NCI-H774 (cell line): ENCODE data around the gene ZBTB16.

Experiments
- DNase-seq: peaks from one replicate; lab custom pipeline; 2025; lab: John Stamatoyannopoulos, UW

ZBTB16 gene, protein sequence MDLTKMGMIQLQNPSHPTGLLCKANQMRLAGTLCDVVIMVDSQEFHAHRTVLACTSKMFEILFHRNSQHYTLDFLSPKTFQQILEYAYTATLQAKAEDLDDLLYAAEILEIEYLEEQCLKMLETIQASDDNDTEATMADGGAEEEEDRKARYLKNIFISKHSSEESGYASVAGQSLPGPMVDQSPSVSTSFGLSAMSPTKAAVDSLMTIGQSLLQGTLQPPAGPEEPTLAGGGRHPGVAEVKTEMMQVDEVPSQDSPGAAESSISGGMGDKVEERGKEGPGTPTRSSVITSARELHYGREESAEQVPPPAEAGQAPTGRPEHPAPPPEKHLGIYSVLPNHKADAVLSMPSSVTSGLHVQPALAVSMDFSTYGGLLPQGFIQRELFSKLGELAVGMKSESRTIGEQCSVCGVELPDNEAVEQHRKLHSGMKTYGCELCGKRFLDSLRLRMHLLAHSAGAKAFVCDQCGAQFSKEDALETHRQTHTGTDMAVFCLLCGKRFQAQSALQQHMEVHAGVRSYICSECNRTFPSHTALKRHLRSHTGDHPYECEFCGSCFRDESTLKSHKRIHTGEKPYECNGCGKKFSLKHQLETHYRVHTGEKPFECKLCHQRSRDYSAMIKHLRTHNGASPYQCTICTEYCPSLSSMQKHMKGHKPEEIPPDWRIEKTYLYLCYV

DNA sequence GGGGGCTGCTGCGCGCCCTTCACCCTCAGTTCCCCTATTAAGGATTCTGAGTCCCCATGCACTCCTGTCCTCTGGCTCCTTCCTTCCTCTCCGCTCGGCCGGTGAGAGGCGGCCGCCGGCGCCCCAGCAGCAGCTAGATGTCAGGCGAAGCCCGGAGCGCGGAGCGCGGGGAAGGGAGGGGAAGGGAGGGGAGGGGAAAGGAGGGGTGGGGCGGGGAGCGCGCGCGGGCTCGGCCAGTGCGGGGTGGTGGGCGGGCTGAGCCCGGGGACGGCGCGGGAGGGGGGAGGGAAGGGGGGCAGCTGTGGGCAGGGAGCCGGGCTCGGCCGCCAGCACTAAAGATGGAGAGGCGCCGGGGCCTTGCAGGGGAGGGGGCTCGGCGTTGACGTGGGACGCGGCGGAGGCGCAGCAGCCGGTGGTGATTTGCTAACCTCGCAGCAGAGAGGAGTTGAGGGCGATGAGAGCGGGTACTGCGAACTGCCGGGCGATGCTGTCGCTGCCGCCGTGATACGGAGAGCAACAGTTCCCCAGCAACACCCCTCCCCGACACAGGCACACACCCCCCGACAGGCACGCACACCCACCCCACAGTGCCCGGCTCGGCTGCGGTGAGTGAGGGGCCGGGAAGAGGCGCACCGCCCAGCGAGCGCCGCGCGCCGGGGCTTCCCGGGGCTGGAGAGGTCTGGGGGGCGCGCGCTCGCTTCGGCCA, at the start of gene ZBTB16:
Gene ZBTB16 (plus strand): TSS at position 434 of the 706 bp plus-strand sequence. CDS start 3,590 bp downstream, outside the sequence.
- DNase-seq = peak; percentile 74

DNA sequence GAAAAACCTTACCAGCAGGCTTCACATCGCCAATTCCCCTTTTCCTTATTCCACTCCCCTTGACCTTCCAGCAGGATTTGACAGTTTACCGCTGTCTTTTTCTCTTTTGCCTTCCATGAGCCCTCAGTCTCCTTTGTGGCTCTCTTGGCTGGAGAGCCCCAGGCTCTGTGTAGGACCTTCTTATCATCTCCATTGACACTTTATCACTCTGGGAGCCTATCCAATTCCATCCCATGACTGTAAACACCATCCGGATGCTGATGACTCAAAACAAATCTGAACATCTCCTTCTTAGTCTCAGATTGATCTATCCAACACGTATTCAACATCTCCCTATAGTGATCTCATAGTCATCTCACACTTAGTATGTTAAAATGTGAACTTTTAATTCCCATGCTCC, 48.6 kb upstream of the ZBTB16 start:
- no peak for DNase-seq

DNA sequence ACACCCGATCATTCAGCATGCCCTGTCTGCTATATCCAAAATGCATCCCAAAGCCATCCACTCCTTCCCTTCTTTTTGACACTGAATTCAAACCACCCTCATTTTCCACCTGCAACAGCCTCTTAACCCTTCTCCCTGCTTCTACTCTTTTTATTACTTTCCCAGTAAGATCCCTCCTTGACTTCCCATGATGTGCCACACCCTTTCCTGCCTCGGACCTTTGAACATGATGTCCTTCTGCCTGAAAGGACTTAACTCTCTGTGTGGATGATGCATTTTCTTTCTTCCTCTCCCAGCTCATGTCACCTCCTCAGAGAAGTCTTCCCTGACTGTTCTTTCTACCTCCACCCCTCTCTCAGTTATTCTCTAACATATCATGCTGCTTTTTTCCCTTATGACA, 48.1 kb upstream of the ZBTB16 start:
- no peak for DNase-seq

DNA sequence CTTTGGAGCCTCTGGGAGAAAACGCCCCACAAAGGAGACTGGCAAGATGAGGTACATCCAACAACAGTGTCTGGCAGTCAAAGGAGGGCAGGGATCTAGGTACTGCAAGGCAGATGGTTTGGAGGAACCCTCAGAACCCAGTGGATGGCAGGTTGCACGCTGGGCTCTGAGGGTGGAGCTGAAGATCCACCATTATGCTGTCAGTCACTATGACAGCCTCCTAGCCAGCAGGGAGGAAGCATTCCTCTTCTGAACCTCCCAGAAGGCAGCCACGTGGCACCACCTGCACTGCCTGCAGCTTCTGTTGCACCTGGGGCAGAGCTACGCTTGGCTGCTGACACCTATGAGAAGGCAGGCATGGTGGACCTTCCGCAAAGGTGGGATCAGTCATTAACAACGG, 44.4 kb upstream of the ZBTB16 start:
- DNase-seq = no peak

DNA sequence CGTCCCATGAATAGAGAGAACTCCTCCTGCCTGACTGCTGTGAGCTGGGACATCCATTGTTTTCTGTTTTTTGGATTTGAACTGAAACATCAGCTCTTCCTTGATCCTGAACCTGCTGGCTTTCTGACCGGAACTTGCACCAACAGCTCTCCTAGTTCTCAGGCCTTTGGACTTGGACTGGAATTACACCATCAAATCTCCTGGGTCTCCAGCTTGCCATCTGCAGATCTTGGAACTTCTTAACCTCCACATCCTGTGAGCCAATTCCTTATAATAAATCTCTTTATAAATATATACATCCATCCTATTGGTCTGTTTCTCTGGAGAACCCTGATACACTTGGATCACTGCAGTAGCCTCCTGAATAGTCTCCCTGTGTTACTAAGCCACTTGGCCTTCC, 42.5 kb upstream of the ZBTB16 start:
- no peak for DNase-seq

DNA sequence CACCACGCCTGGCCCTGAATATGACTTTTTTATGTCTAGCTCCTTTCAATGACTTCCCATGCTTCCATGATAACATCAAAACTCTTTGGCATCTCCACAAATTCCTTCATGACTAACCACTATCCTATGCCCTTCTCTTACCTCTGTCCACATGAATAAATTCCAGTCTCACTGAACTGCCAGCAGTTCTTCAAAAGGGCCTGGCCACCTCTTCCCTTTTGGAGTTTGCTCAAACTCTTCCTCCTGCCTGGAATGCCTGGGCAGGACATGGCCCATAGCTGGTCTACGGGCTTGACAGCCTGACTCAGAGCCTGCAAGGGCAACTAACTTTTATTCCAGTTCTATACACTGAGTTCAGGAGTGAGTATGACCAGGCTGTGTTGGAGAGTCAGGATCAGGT, 41.8 kb upstream of the ZBTB16 start:
- no peak for DNase-seq

DNA sequence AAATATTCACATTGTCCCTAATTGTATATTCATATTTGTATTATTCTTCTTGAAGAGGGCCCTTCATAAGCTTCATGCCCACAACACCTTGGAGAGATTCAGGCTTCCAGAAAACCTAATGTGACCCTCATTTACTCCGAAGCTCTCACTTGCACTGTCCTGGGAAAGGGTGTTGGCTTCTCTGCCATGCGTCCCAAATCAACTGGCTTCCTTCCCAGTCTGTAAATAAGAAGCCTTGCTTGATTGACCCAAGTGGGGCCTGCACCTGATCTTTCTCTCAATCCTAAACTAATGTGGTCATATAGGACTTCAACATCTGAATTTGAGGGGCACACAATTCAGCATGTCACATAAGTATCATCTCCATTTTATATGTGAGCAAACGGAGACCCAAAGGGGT, 40.5 kb upstream of the ZBTB16 start:
- no peak for DNase-seq

DNA sequence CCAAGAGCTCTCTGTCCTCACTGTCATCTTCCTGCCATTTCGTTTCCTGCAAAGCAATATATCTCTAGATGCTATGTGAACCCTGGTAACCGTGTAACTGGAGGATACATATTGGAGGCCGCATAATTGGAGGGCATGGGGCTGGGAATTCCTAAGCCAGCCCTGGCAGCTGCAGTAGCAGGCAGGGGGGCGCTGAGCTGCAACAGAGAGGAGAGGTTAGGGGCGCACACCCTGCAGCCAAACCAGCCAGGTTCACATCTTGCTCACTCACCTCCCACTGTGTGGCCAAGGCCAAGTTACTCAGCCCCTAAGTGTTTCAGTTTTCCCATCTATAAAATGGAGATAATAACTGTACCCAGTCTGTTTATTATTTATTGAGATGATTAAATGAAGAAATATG, 39.9 kb upstream of the ZBTB16 start:
- DNase-seq = no peak

DNA sequence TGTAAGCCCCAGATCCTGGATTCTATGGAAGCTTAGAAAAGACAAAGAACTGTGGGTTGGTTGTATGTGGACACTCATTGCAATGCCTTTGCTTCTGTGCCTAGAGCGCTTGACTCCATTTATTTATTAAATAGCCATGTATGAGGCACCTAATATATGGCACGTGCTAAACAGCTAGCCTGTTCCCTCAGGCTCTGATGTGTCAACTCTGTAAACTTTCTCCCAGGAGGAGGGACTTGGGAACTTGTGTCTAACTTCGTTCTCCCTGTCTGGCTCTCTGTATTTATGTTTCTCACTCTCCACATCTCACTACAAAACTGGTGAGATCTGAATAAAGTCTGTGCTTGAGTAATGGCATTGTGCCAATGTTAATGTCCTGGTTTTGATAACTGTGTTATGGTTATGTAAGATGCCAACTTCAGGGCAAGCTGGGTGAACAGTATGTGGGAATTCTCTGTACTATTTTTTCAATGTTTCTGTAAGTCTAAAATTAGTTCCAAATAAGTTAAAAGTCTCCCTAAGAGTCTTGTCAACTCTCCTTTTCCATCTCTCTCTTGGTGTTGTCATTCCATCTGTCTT, 34.1 kb upstream of the ZBTB16 start:
- DNase-seq = no peak

DNA sequence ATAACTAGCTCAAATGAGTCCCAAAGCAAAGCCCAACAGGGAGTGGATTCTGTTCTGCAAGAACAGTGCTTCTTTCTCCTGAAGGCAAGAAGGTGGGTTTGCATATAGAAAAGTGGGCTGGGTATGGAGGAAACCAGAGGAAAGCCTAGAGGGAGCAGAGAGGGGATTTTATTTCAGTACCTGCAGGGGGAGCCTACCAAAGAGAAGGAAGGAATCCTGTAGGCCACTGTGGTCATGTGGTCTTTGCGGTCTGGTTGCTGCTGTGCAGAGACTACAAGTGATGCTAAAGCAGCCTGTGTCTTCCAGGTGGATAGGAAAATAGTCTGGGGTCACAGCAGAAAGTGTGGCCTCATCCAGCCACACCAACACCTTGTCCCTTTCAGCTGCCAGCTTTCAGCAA, 33.2 kb upstream of the ZBTB16 start:
- no peak for DNase-seq

DNA sequence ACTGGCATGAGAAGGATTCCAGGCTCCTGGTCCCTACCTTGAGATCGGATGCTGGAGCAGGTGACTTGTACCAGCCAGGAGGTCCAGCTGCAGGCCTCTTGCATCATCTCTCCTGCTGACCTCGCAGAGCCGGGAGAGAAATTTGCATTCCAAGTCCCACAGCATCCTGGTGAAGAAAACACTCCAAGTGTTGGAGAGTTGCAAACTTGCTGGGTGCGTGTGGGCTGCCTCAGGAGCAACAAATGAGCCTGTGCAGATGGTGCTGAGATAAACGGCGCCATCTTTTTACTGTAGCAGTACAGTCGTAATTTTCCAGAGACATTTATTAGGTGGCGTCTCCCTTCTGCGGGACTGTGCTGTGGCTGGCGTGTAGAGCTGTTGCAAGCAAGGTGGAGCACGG, 32.1 kb upstream of the ZBTB16 start:
- DNase-seq = no peak

DNA sequence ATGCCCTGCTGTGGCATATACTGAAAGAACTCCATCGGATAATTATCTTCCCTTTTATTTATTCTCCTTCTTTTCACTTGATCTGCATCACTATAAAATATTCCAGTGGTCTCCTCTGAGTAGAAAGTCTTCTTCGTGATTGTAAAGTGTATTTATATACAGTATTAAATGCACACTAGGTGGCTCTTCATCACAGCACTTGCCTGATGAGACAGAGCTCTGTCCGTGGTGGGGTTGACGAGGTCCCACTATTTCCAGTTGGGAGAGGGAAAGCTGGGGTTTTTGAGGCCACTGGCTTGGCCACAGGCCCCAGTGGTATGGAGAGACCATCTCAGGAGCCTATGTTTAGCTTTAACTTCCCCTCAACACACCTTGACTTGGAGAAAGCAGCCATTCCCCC, 31.6 kb upstream of the ZBTB16 start:
- DNase-seq = no peak

DNA sequence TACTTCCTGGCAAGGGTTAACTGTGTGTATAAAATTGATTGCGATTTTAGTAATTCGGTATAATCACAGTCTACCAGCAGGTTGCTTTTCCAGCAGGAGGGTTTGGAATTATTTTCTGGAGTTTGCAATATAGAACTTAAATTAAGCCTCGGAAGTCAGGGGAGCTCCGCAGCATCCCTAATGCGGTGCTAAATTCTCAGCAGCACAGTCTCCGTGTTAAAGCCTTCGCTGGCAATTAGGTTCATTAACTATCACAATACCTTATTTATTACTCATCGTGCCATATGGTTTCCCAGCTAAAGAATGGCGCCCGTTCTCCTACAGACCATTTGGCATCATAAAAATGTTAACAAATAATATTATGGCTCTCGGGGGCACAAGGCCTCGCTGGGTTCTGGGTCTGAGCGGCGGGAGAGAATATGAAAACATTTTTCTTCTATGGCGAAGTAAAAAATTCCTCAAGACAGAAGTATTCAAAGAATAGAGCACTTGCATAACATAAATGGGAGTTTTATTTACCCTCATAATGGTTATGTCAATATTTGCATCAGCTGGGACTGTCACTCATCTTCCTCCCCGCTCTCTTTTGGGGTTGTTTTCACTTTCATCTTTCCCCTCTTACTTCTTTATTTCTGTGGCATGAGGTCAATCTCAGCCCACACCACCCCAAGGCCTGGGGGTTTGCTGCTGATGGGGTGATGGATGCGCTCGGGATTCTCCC, 28.1 kb upstream of the ZBTB16 start:
- no peak for DNase-seq

DNA sequence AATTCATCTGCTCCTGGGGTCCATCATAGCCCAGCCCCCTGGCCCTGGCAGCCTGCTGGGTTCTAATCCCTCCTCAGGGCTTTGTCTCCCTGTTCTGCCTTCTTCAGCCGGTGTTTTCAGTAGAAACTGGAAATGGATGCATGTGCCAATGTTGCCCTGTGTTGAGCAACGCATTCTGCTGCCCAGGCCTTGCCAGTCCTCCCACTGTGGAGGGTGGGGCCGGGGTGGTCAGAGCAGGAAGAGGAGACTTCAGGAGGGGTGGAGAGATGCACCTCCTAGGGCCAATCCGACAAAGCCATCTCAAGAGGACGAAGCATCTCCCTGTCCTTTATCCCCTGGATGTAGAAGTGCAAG, 27.6 kb upstream of the ZBTB16 start:
- no peak for DNase-seq

DNA sequence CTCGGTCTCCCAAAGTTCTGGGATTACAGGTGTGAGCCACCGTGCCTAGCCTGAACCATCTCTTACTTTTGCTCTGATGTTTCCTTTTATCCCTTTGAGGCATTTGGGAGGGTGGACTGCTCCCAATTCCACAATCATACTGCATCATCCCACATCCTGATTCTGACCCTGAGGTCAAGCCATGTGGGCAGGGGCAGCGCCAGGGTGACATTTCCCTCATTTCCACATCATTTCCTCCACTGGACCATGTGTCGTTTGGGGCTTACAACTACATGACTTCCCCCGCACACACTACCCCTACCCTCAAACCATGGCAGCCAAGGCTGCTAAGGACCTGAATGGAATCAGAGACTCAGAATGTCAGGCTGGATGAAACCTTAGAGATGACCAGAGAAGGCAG, 26.4 kb upstream of the ZBTB16 start:
- no peak for DNase-seq

DNA sequence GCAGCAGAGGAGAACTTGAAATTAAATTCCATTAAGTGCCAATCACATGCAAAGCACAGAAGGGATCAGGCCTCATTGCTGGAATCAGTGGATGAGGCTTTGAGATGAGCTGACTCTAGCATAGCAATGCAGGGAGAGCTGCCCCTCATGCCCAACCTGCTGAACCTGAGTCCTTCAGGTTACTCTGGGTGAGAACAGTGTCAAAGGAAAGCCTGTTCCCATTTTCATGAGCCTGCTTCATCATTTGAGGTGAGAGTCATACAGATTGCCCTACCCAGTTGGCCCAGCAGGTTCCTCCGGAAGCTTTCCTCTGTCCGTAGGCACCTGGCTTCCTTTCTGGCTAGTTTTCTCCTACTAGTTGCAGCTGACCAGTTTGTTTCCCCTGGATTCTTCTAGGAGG, 25.9 kb upstream of the ZBTB16 start:
- no peak for DNase-seq

DNA sequence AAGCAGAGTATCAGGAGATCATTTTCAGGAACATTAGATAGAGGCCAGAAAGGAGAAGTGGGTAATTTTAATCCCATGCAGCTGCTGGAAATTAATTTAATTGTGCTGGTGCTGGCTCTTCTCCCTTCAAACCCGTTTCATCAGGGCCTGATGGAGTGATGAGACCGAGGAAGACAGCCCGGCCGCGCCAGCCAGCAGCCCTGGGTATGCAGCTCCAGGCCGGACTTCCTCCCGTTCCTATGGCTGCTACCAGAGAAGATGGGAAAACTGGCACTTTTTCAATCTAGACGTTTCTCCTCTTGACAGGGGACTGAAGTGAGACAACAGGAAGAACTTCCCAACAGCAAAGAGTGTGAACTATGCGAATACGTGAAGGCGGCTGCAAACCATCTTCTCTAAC, 24.6 kb upstream of the ZBTB16 start:
- DNase-seq = no peak

DNA sequence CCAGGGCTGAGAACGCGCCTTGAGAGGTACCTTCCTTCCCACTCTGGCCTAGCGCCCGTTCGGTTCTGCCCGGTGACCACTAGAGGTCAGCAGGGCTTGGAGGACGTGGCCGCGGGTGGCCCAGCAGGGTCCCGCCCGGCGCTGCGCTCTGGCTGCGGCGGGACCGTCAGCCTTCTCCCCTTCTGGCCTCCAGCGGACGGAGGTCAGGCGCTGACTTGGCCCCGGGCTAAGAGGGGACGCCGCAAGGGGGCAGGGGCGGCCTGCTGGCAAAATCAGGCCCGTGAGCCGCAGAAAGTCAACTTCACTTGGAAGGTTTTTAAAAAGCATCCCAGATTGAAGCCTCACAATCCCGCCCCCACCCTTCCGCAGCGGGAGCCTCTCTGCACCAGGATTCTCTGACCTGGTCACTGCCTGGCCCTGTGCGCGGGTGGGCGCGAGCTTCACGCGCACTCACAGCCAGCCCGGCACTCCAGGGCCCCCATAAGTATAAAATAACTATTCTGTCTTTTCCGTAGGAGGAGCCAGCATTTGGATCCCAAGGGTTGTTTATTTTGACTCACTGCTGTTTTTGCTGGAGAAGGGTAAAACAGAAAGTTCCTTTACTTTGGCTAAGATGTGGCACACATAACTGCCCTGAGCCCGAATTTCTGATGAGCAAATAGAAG, 23.2 kb upstream of the ZBTB16 start:
- peak; percentile 75 for DNase-seq

DNA sequence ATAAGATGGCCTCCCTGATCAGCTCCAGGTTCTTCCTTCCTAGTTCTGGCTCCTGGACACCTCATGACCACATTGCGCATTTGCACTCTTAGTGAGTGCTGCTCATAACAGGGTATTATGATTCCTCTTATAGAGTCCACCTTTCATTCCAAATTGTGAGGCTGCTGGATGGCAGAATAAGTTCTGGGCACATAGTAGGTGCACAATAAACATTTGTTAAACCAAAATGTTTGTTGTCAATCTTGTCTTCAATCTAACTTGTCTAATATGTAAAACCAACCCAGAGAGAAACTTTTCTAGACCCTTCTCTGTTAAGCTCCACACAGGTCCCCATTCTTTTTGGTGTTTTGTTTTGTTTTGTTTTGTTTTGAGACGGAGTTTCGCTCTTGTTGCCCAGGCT, 22.6 kb upstream of the ZBTB16 start:
- DNase-seq = no peak

DNA sequence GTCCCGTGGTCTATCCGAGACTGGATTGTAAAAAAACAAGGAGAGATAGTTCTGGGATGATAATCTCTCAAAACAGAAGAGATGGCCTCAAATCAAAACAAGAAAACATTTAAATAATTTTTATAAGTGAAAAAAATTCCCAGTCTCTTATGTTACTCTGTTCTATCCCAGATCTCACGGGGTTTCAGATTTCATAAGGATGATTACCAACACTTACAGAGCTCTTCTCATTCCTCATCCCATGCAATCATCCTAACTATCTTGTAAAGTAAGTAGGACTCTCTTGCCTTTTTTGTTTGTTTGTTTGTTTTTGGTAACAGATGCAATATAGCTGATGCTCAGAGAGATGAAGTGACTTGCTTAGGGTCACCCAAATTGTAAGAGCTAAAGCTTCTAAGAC, 20.0 kb upstream of the ZBTB16 start:
- DNase-seq = no peak

DNA sequence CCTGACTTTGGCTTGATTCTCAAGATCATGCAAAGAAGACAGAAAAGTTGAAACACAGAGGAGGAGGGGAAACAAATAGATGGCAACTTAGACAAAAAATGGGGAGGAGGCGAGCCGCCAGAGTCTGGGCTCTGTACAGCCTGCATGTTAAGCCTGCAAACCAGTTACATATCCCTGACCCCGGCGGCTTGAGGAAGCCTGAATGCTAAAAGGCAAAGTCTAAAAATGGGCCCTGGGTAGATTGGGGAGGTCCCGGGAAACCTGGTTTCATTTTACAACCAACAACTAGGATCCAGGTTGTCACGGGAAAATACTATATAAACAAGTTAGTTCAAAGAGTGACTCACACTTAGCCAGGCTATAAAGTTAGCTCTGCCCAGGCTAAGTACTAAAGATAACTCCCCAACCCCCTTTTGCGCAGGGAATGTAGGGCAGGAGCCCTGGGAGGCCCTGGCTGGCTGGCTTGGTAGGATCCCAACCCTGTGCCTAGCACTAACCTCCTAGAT, 18.8 kb upstream of the ZBTB16 start:
- DNase-seq = no peak
